Ishikawa (cell line): ENCODE measurements around the gene ZMIZ1.
A peak's percentile ranks its signal among the peaks of the same experiment; 100 is the strongest.

Experiments
- CEBPB ChIP-seq: IDR thresholded peaks from 2 replicates; pipeline ENCODE4 v1.6.1; 2012
- CREB1 ChIP-seq: IDR thresholded peaks from 2 replicates; pipeline ENCODE4 v1.6.1; 2012; ENCODE audit warnings: low read depth
- EGR1 ChIP-seq: IDR thresholded peaks from 2 replicates; pipeline ENCODE4 v1.6.1; 2012
- EP300 ChIP-seq: IDR thresholded peaks from 2 replicates; pipeline ENCODE4 v1.6.1; 2012; ENCODE audit warnings: borderline replicate concordance
- FOXM1 ChIP-seq: IDR thresholded peaks from 2 replicates; pipeline ENCODE4 v1.6.1; 2012; ENCODE audit warnings: low read depth, borderline replicate concordance
- NFIC ChIP-seq: IDR thresholded peaks from 2 replicates; pipeline ENCODE4 v1.6.1; 2012
- RAD21 ChIP-seq: IDR thresholded peaks from 2 replicates; pipeline ENCODE4 v1.6.1; 2012; ENCODE audit warnings: low read depth
- TAF1 ChIP-seq: IDR thresholded peaks from 2 replicates; pipeline ENCODE4 v1.6.1; 2012; ENCODE audit warnings: low read depth, mild to moderate bottlenecking
- TCF12 ChIP-seq: IDR thresholded peaks from 2 replicates; pipeline ENCODE4 v1.6.1; 2012; ENCODE audit warnings: low read depth
- TEAD4 ChIP-seq: IDR thresholded peaks from 2 replicates; pipeline ENCODE4 v1.6.1; 2012
- YY1 ChIP-seq: IDR thresholded peaks from 2 replicates; pipeline ENCODE4 v1.6.1; 2012; ENCODE audit warnings: low read depth
- ZBTB7A ChIP-seq: IDR thresholded peaks from 2 replicates; pipeline ENCODE4 v1.6.1; 2012; ENCODE audit warnings: low read depth
- TF ChIP-seq, protein P1 (sequence below): IDR thresholded peaks from 2 replicates; pipeline ENCODE4 v1.6.1; 2012
- TF ChIP-seq, protein P2 (sequence below): IDR thresholded peaks from 2 replicates; pipeline ENCODE4 v1.6.1; 2012; ENCODE audit warnings: low read depth, mild to moderate bottlenecking
- TF ChIP-seq, protein P3 (sequence below): IDR thresholded peaks from 2 replicates; pipeline ENCODE4 v1.6.1; 2012

ZMIZ1 gene

DNA sequence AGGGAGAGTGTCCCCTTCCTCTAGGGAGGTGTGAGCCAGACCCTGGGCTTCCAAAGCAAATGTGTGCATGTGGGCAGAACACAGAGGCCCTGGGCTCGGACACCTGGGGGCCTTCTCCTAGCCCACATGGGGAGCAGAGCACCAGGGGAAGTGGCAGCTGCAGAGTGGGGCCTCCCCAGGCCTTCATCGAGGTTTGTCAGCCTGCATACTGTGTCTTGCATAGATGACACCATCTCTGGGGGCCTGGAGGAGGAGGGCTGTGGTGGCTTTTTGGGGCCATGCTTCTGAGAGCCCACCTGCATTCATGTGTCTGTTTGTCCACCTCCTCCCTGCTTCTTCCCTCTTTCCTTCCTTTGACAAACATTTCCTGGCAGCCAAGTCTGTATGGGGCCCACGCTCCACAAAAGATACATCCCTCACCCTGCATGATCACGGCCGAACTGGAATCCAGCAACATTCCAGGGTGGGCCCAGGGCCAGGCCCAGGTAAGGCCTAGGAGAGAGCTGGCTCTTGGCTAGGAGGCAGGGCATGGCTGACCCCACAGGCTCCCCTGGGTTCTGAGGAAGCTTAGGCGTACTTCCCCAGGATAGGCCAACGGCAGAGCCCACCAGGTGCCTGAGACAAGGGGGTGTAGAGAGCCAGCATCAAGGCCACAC lies 79.2 kb downstream of the ZMIZ1 start:
- TF ChIP-seq TAF1: no peak
- peak; percentile 95 for TF ChIP-seq TEAD4
- TF ChIP-seq EP300: no peak
- TF ChIP-seq, protein P1, sequence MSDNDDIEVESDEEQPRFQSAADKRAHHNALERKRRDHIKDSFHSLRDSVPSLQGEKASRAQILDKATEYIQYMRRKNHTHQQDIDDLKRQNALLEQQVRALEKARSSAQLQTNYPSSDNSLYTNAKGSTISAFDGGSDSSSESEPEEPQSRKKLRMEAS: peak; percentile 44; the same call in 1 of the 2 replicates
- no peak for TF ChIP-seq RAD21
- TF ChIP-seq, protein P2, sequence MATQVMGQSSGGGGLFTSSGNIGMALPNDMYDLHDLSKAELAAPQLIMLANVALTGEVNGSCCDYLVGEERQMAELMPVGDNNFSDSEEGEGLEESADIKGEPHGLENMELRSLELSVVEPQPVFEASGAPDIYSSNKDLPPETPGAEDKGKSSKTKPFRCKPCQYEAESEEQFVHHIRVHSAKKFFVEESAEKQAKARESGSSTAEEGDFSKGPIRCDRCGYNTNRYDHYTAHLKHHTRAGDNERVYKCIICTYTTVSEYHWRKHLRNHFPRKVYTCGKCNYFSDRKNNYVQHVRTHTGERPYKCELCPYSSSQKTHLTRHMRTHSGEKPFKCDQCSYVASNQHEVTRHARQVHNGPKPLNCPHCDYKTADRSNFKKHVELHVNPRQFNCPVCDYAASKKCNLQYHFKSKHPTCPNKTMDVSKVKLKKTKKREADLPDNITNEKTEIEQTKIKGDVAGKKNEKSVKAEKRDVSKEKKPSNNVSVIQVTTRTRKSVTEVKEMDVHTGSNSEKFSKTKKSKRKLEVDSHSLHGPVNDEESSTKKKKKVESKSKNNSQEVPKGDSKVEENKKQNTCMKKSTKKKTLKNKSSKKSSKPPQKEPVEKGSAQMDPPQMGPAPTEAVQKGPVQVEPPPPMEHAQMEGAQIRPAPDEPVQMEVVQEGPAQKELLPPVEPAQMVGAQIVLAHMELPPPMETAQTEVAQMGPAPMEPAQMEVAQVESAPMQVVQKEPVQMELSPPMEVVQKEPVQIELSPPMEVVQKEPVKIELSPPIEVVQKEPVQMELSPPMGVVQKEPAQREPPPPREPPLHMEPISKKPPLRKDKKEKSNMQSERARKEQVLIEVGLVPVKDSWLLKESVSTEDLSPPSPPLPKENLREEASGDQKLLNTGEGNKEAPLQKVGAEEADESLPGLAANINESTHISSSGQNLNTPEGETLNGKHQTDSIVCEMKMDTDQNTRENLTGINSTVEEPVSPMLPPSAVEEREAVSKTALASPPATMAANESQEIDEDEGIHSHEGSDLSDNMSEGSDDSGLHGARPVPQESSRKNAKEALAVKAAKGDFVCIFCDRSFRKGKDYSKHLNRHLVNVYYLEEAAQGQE: no peak
- TF ChIP-seq ZBTB7A: no peak
- peak; percentile 39; the same call in 1 of the 2 replicates for TF ChIP-seq TCF12
- TF ChIP-seq CEBPB: no peak
- TF ChIP-seq, protein P3, sequence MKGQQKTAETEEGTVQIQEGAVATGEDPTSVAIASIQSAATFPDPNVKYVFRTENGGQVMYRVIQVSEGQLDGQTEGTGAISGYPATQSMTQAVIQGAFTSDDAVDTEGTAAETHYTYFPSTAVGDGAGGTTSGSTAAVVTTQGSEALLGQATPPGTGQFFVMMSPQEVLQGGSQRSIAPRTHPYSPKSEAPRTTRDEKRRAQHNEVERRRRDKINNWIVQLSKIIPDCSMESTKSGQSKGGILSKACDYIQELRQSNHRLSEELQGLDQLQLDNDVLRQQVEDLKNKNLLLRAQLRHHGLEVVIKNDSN: no peak
- no peak for TF ChIP-seq FOXM1
- TF ChIP-seq NFIC: peak; percentile 89

DNA sequence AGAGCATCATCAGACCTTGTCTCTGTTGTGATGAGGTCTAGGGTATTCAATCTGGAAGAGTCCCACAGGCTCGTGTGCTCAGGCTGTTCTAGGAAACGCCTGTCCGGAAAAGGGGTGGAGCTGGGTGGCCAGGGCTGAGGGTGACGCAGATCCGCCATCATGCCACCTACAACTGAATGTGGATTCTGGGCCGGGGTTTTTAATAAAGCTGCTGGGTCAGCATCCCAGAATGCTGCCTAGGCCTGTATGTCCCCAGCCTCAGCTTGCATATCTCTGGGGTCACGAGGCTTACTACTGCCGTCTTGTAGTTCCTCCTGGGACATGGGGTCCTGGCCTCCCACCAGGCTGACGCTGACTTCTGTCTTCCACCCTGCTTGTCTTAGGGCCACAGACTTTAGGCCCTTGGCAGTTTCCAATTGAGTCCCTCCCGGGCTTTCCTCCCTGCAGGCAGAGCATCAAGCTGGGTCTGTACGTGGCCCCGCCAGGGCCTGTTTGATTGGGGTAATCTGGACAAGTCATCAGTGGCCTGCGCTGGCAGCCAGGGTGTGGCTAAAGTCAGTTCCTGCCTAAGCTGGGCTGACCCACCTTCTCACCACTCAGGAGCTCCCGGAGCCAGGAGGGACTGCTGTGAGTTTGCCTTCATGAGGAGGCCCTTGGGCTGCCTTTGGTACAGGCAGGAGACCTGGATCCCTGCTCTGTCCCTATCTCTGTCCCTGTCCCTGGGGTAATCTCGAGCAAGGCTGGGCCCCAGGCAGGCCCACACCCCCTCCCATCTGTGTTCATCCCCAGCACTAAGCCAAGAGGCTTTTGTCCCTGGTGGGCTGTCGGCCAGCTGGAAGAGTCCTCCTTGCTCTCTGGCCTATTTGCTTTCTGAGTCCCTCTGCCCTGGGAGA lies 79.9 kb downstream of the ZMIZ1 start:
- TF ChIP-seq, protein P1: 0 out of 2 replicates have a peak, but pooled peaks have one; percentile 7
- TF ChIP-seq TAF1 (no peak), EGR1 (no peak), NFIC (0 out of 2 replicates have a peak, but pooled peaks have one; percentile 4), RAD21 (no peak), ZBTB7A (peak; percentile 14; the same call in 1 of the 2 replicates), EP300 (no peak), TCF12 (no peak)
- TF ChIP-seq, protein P2: no peak
- TF ChIP-seq, protein P3: no peak

DNA sequence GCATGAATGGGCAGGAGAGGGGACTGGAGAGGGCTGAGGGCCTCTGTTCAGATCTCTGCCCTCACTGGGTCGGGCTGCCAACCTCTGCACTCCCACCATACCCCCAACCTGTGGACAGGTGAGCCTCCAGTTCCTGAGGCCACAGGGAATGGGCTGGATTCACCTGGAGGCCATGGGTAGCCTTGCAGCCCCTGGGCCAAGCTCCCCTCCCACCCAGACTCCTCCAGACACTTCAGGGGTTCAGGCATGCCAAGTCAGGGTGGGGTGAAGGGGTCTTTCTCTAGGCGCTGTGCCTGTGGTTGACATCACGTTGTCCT lies 80.5 kb downstream of the ZMIZ1 start:
- TF ChIP-seq, protein P3: no peak
- no peak for TF ChIP-seq ZBTB7A

DNA sequence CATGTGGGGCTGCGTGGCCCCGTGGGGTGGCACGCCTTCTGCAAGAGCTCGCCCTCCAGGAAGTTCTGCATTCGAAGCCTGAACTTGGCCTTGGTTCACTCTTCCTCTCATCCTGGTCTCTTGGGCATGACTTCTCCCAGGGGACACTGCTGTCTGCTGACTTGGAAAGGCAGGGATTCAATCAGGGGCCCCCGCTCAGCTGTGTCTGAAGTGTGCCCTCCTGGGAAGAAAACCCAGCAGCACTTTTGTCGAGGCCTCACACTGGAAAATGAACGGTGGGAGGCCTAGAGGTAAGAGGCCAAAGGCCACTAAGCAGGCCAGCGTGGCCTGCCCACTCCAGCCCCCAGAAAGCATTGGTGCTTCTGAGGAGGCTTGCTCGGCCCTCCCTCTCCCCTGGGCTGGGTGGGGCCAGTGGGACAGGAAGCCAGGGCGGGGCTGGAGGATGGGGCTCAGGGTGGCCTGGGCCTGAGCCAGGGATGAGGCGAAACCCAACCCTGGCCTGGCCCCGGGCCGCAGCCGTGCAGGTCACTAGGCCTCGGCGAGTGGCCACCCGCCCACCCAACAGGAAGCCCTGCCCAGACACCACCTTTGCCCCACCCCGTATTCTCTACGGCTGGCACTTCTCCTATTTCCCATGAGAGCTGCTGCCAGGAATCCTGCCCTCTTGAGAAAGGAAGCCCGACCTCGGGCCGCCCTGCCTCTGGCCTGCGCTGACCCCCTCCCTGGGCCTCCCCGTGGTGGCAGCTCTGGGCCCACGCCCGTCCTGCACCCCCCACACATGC lies 81.1 kb downstream of the ZMIZ1 start:
- peak; percentile 86 for TF ChIP-seq EGR1
- TF ChIP-seq ZBTB7A: peak; percentile 63; the same call in 1 of the 2 replicates
- TF ChIP-seq RAD21: peak; percentile 18; the same call in 1 of the 2 replicates
- TF ChIP-seq TCF12: peak; percentile 99
- TF ChIP-seq TAF1: 0 out of 2 replicates have a peak, but pooled peaks have one; percentile 57
- TF ChIP-seq, protein P2: no peak
- TF ChIP-seq, protein P1: no peak; the same call in none of the 2 replicates
- peak; percentile 75 for TF ChIP-seq YY1
- peak; percentile 100 for TF ChIP-seq NFIC
- peak; percentile 94 for TF ChIP-seq FOXM1
- TF ChIP-seq EP300: peak; percentile 99
- peak; percentile 57; the same call in 1 of the 2 replicates for TF ChIP-seq CEBPB
- TF ChIP-seq, protein P3: peak; percentile 43; the same call in 1 of the 2 replicates
- TF ChIP-seq TEAD4: peak; percentile 95
- TF ChIP-seq CREB1: no peak; the same call in 1 of the 2 replicates
